Ovary (tissue), 3 donors: Measurements from ENCODE around the gene YDJC.

Source experiments
- CTCF ChIP-seq, 3 donors: fragments of 450-650 bp in 2 of 3; fragments of 200-600 bp in 1 of 3; IDR thresholded peaks; one replicate each; pipeline versions ENCODE4 v1.5.1 to v1.8.0; 2016 to 2022; ENCODE audit warnings: antibody characterized with exemption in 3 of 3, mild to moderate bottlenecking in 1 of 3
- POLR2A ChIP-seq: fragments of 450-650 bp; IDR thresholded peaks from one replicate; pipeline ENCODE4 v1.6.1; 2017; ENCODE audit warnings: antibody characterized with exemption, mild to moderate bottlenecking, moderate library complexity
- donor health status: DM: no; HTN: no; CAD: no.

DNA sequence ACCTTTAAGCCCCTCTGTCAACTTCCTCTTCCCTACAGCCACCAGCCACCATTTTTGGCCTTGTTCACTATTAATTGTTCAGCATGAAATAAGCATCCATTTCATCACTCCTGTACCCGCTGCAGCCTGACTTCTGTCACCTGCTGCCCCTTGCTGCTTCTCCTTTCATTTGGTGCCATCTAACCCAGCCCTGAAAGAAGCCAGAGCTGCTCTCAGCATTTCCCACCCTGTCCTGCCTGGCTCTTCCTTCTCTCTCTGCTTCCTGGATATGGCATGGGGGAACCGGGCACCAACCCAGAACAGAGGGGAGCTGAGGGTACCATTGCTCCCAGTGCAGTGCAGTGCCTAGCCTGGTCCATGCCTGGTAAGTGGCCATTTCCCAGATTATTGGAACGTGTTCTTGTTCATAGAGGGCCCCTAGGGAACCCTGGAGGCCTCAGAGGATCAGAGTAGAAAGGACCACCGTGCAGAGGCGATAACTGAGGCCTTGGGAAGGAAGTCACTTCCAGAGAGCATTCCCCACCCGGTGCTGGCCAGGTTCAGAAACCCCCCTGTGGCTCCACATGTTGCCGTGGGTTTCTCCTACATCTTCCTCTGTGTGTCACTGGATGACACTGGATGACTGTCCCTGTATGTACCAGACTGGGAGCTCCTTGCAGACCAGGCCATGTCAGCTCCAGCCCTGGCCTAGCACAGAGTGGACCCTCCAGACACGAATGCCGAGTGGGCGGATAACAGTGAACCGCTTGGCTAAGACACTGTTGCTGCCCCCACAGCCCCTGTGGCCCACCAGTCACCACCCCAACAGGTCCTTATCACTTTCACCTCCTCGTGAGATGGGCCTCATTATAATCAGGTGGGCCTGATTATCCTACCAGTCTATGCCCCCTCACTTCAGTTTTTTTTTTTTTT, 4.7 kb downstream of the YDJC start:
- TF ChIP-seq CTCF (IDR thresholded peaks at IDR 0.05) (no peak), POLR2A (no peak)
